PC-3 (cell line): ENCODE measurements around the gene MBIP. TPM values are rescaled to one million over a fixed set of nuclear protein-coding genes. Genes with fewer than 3 reads are reported as not detected.

ENCODE experiments used
- ATAC-seq: fragments of 200-7000 bp; cut with Tn5 transposase; 2 replicates; pipeline ENCODE4 v1.9.1; 2020; ENCODE audit warnings: mild to moderate bottlenecking, moderate library complexity
- BruUV-seq: library from RNA; stranded (reverse); fragments of 400-500 nt; replicated peaks from 2 replicates; lab custom pipeline; 2021; lab: Mats Ljungman, UMichigan
- CTCF ChIA-PET: fragments of 300-600 bp; sonication (Branson Sonifier 250); formaldehyde crosslinking; loops from one replicate; lab custom pipeline; 2022; ENCODE audit warnings: antibody characterized with exemption; lab: Charles Lee
- POLR2A ChIA-PET: fragments of 300-600 bp; sonication (Branson Sonifier 250); formaldehyde crosslinking; loops from one replicate; lab custom pipeline; 2022; ENCODE audit warnings: antibody characterized with exemption; ENCODE audit not compliant: unreplicated experiment; lab: Charles Lee
- DNase-seq: peaks from one replicate; pipeline ENCODE4 v3.0.0-alpha.2; 2015
- H2AFZ ChIP-seq: fragments of 300-600 bp; sonication (generic); 2 replicates; pipeline ENCODE4 v1.6.0; 2016; ENCODE audit warnings: antibody characterized with exemption, low read length
- H3F3A ChIP-seq: fragments of 300-600 bp; sonication (generic); one replicate; pipeline ENCODE4 v1.6.0; 2017; ENCODE audit warnings: antibody characterized with exemption, low read length, control low read depth, mild to moderate bottlenecking; ENCODE audit not compliant: unreplicated experiment
- H3K27ac ChIP-seq: fragments of 300-600 bp; sonication (generic); 2 replicates; pipeline ENCODE4 v1.5.1; 2016; ENCODE audit warnings: mild to moderate bottlenecking, low read length
- H3K27me3 ChIP-seq: fragments of 300-600 bp; sonication (generic); 2 replicates; pipeline ENCODE4 v1.6.1; 2016; ENCODE audit warnings: low read length, mixed read lengths
- H3K36me3 ChIP-seq: fragments of 300-600 bp; sonication (generic); 2 replicates; pipeline ENCODE4 v1.6.1; 2016; ENCODE audit warnings: low read depth, mixed run types, low read length, mixed read lengths
- H3K4me1 ChIP-seq: fragments of 300-600 bp; sonication (generic); 2 replicates; pipeline ENCODE4 v1.5.1; 2016; ENCODE audit warnings: low read length; ENCODE audit not compliant: insufficient read depth
- H3K4me2 ChIP-seq: fragments of 300-600 bp; sonication (generic); 2 replicates; pipeline ENCODE4 v1.6.0; 2016; ENCODE audit warnings: low read length
- H3K4me3 ChIP-seq: fragments of 300-600 bp; sonication (generic); 2 replicates; pipeline ENCODE4 v1.5.1; 2016; ENCODE audit warnings: mild to moderate bottlenecking, low read length, mixed read lengths
- H3K79me2 ChIP-seq: fragments of 300-600 bp; sonication (generic); 2 replicates; pipeline ENCODE4 v1.6.1; 2017; ENCODE audit warnings: low read length, mixed read lengths
- H3K9ac ChIP-seq: fragments of 300-600 bp; sonication (generic); 2 replicates; pipeline ENCODE4 v1.6.0; 2016; ENCODE audit warnings: mild to moderate bottlenecking, low read length
- H3K9me2 ChIP-seq: fragments of 300-600 bp; sonication (generic); replicated peaks from 2 replicates; pipeline ENCODE4 v1.6.1; 2016; ENCODE audit warnings: mixed run types, low read length, mixed read lengths
- H3K9me3 ChIP-seq: fragments of 300-600 bp; sonication (generic); 2 replicates; pipeline ENCODE4 v1.6.1; 2016; ENCODE audit warnings: low read length, mixed read lengths
- H4K20me1 ChIP-seq: fragments of 300-600 bp; sonication (generic); 2 replicates; pipeline ENCODE4 v1.6.1; 2016; ENCODE audit warnings: low read length, mixed read lengths
- CTCF ChIP-seq: fragments of 300-600 bp; sonication (generic); conservative IDR thresholded peaks from 2 replicates; pipeline ENCODE4 v1.5.1; 2017; ENCODE audit warnings: antibody characterized with exemption, low read depth, mild to moderate bottlenecking, low read length
- EZH2 ChIP-seq: fragments of 300-600 bp; sonication (generic); IDR thresholded peaks from one replicate; pipeline ENCODE4 v1.6.1; 2017; ENCODE audit warnings: antibody characterized with exemption, mild to moderate bottlenecking, low read length; ENCODE audit not compliant: unreplicated experiment
- EZH2phosphoT487 ChIP-seq: fragments of 300-600 bp; sonication (generic); IDR thresholded peaks from 2 replicates; pipeline ENCODE4 v1.6.1; 2018; ENCODE audit warnings: mild to moderate bottlenecking, antibody characterized with exemption, low read length, borderline replicate concordance
- intact Hi-C: fragments of 100-400 bp; cut with micrococcal nuclease; formaldehyde crosslinking; loops from 2 replicates; pipeline ENCODE4 v1.9.0; 2023
- total RNA-seq: library from RNA; depleted of rRNA; stranded (reverse); fragments of >200 nt; gene quantifications from 2 replicates; pipeline ENCODE4 v1.2.3, GENCODE V29; 2014

Gene MBIP
- total RNA-seq, 1 experiment from 2014 or later: 8.5 TPM

GRCh38 chr14:36306836-36307235 lies 13.6 kb downstream of the MBIP start:
- no peak overlapping the region for H3K4me2 ChIP-seq
- no peaks in the 10 kb centered on the region for H3K9me2 ChIP-seq
- DNase-seq (no peak), ATAC-seq (no peak)
- no peak overlapping the region for H3K9ac ChIP-seq
- no TSS peak for BruUV-seq
- no peak overlapping the region for H3K4me3 ChIP-seq
- H3F3A ChIP-seq: no peaks in the 10 kb centered on the region
- no peaks in the 10 kb centered on the region for H3K79me2 ChIP-seq
- intact Hi-C loops: no loop called here
- H3K27me3 ChIP-seq: no peaks in the 10 kb centered on the region
- no peak overlapping the region for H3K27ac ChIP-seq
- H2AFZ ChIP-seq: no peak overlapping the region
- ChIA-PET POLR2A (no interaction called here), CTCF (no interaction called here)
- peaks cover 52% of the 10 kb centered on the region for H3K36me3 ChIP-seq
- no peaks in the 10 kb centered on the region; the same call in 1 of the 2 replicates for H4K20me1 ChIP-seq
- H3K4me1 ChIP-seq: no peaks in the 10 kb centered on the region
- TF ChIP-seq EZH2phosphoT487 (no peak), CTCF (no peak), EZH2 (no peak)
- no peaks in the 10 kb centered on the region for H3K9me3 ChIP-seq

- H3K4me2 ChIP-seq: no peak overlapping the region
- H3K9me2 ChIP-seq: no peaks in the 10 kb centered on the region
- H4K20me1 ChIP-seq: peaks cover 7% of the 10 kb centered on the region; the same call in 1 of the 2 replicates
- no peak overlapping the region for H3K4me3 ChIP-seq
- intact Hi-C loops: loop anchor here (5.0 kb wide), 1 partner anchor 892 kb away; the partner anchor contains the start of gene MIPOL1
- H3K9me3 ChIP-seq: no peaks in the 10 kb centered on the region
- no peaks in the 10 kb centered on the region for H3K79me2 ChIP-seq
- H3K27ac ChIP-seq: no peak overlapping the region
- H3K9ac ChIP-seq: no peak overlapping the region
- H3F3A ChIP-seq: no peaks in the 10 kb centered on the region
- ChIA-PET CTCF (no interaction called here), POLR2A (no interaction called here)
- ATAC-seq: no peak
- no peaks in the 10 kb centered on the region for H3K27me3 ChIP-seq
- DNase-seq: no peak
- no TSS peak for BruUV-seq
- TF ChIP-seq EZH2phosphoT487 (no peak), CTCF (no peak), EZH2 (no peak)
- peaks cover 15% of the 10 kb centered on the region for H3K4me1 ChIP-seq
- H2AFZ ChIP-seq: no peak overlapping the region
- peaks cover 33% of the 10 kb centered on the region for H3K36me3 ChIP-seq
Observed at GRCh38 chr14:36304895-36305294, 15.5 kb downstream of the MBIP start.

- Histone ChIP-seq H3K79me2 (no peaks in the 10 kb centered on the region), H3F3A (no peaks in the 10 kb centered on the region), H4K20me1 (peaks cover 7% of the 10 kb centered on the region; the same call in 1 of the 2 replicates), H3K27me3 (no peaks in the 10 kb centered on the region), H3K27ac (no peak overlapping the region), H2AFZ (no peak overlapping the region), H3K4me2 (no peak overlapping the region), H3K9me2 (no peaks in the 10 kb centered on the region), H3K4me3 (no peak overlapping the region), H3K9ac (no peak overlapping the region), H3K9me3 (no peaks in the 10 kb centered on the region), H3K36me3 (peaks cover 33% of the 10 kb centered on the region), H3K4me1 (peaks cover 17% of the 10 kb centered on the region)
- ChIA-PET CTCF (no interaction called here), POLR2A (no interaction called here)
- BruUV-seq: no TSS peak
- DNase-seq (no peak), ATAC-seq (no peak)
- TF ChIP-seq EZH2phosphoT487 (no peak), EZH2 (no peak), CTCF (no peak)
- intact Hi-C loops: loop anchor here (5.0 kb wide), 1 partner anchor 893 kb away; the partner anchor contains the start of gene MIPOL1
Observed at GRCh38 chr14:36303960-36304359, 16.5 kb downstream of the MBIP start.
